ENCODE results near the gene SUSD5.

DNA sequence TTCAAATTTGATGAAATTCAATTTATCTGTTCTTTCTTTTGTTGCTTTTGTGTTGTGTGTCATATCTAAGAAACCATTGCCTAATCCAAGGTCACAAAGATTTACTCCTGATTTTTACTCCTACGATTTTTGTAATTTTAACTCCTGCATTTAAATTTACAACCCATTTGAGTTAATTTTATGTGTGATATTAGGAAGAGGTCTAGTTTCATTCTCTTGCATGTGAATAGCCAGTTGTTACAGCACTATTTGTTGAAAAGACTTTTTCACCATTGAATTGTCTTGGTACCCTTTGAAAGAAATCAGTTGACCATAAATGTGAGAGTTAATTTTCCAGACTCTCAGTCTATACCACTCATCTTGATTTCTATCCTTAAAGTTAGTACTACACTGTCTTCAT lies 80.9 kb downstream of the SUSD5 start:
- TF ChIP-seq, protein P1, sequence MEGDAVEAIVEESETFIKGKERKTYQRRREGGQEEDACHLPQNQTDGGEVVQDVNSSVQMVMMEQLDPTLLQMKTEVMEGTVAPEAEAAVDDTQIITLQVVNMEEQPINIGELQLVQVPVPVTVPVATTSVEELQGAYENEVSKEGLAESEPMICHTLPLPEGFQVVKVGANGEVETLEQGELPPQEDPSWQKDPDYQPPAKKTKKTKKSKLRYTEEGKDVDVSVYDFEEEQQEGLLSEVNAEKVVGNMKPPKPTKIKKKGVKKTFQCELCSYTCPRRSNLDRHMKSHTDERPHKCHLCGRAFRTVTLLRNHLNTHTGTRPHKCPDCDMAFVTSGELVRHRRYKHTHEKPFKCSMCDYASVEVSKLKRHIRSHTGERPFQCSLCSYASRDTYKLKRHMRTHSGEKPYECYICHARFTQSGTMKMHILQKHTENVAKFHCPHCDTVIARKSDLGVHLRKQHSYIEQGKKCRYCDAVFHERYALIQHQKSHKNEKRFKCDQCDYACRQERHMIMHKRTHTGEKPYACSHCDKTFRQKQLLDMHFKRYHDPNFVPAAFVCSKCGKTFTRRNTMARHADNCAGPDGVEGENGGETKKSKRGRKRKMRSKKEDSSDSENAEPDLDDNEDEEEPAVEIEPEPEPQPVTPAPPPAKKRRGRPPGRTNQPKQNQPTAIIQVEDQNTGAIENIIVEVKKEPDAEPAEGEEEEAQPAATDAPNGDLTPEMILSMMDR (IDR thresholded peaks at IDR 0.05 in 4 of 5, conservative IDR thresholded peaks at IDR 0.05 in 1 of 5): no peak
- no peak for TF ChIP-seq POLR2A (IDR thresholded peaks at IDR 0.05)
